HEK293T (cell line): ENCODE measurements around the gene PNLIP.

Experiments used
- BHLHE40 ChIP-seq: fragments of 450-650 bp; IDR thresholded peaks from 2 replicates; pipeline ENCODE4 v1.6.1; 2016; ENCODE audit warnings: mild to moderate bottlenecking, moderate library complexity, borderline replicate concordance
- FOXA1 ChIP-seq: fragments of 450-650 bp; IDR thresholded peaks from 2 replicates; pipeline ENCODE4 v1.6.1; 2016; ENCODE audit warnings: mild to moderate bottlenecking
- FOXK2 ChIP-seq: fragments of 450-650 bp; IDR thresholded peaks from 2 replicates; pipeline ENCODE4 v1.6.1; 2016; ENCODE audit warnings: mild to moderate bottlenecking
- HDGF ChIP-seq: fragments of 450-650 bp; IDR thresholded peaks from 2 replicates; pipeline ENCODE4 v1.6.1; 2017; ENCODE audit warnings: antibody characterized with exemption, borderline replicate concordance
- NFRKB ChIP-seq: fragments of 450-650 bp; IDR thresholded peaks from 2 replicates; pipeline ENCODE4 v1.6.1; 2016; ENCODE audit warnings: mild to moderate bottlenecking, moderate library complexity
- PKNOX1 ChIP-seq: fragments of 450-650 bp; IDR thresholded peaks from 2 replicates; pipeline ENCODE4 v1.6.1; 2016
- SP1 ChIP-seq: fragments of 450-650 bp; IDR thresholded peaks from 2 replicates; pipeline ENCODE4 v1.6.1; 2017
- SUZ12 ChIP-seq: fragments of 450-650 bp; IDR thresholded peaks from 2 replicates; pipeline ENCODE4 v1.6.1; 2016; ENCODE audit warnings: mild to moderate bottlenecking
- TARDBP ChIP-seq: fragments of 450-650 bp; IDR thresholded peaks from 2 replicates; pipeline ENCODE4 v1.6.1; 2016

- TF ChIP-seq BHLHE40 = no peak
- no peak for TF ChIP-seq TARDBP
- TF ChIP-seq FOXA1 = no peak
- no peak for TF ChIP-seq NFRKB
- no peak for TF ChIP-seq SUZ12
- no peak for TF ChIP-seq SP1
- no peak for TF ChIP-seq HDGF
- no peak for TF ChIP-seq PKNOX1
- TF ChIP-seq FOXK2 = no peak
These were observed 7.7 kb downstream of the PNLIP start for GRCh38 chr10:116553378-116553980.
